Stomach (tissue), 4 donors: Measurements from ENCODE around the gene C2CD4A.

ENCODE experiments used
- EP300 ChIP-seq: sonication (generic); formaldehyde crosslinking; IDR thresholded peaks from one replicate; pipeline ENCODE4 v1.6.1; 2017; ENCODE audit warnings: antibody characterized with exemption
- TF ChIP-seq, protein P1 (sequence below), 7 experiments: fragments of 450-650 bp in 4 of 7; fragments of 200-600 bp in 3 of 7; sonication (generic) in 3 of 7; IDR thresholded peaks; one replicate each; pipeline ENCODE4 v1.5.1; 2016 to 2019; ENCODE audit warnings: antibody characterized with exemption in 7 of 7, control low read depth in 2 of 7, mild to moderate bottlenecking in 1 of 7

DNA sequence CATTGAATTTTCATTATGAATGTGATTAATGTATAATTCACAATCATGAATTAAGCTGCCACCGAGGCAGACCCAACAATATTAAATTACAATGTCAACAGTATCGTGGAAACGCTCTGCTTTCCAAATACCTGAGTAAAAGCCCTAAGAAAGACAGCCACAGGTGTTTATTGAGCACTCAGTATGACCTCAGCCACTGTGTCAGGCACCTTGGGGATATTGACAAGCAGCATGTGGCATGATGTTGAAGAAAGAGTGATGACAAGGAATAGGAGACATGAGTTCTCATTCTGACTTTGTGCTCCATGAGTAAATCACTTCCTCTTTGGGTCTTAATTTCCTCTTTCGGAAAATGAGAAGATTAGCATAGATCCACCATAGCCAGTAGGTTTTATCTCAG lies 12.8 kb downstream of the C2CD4A start:
- TF ChIP-seq, protein P1, sequence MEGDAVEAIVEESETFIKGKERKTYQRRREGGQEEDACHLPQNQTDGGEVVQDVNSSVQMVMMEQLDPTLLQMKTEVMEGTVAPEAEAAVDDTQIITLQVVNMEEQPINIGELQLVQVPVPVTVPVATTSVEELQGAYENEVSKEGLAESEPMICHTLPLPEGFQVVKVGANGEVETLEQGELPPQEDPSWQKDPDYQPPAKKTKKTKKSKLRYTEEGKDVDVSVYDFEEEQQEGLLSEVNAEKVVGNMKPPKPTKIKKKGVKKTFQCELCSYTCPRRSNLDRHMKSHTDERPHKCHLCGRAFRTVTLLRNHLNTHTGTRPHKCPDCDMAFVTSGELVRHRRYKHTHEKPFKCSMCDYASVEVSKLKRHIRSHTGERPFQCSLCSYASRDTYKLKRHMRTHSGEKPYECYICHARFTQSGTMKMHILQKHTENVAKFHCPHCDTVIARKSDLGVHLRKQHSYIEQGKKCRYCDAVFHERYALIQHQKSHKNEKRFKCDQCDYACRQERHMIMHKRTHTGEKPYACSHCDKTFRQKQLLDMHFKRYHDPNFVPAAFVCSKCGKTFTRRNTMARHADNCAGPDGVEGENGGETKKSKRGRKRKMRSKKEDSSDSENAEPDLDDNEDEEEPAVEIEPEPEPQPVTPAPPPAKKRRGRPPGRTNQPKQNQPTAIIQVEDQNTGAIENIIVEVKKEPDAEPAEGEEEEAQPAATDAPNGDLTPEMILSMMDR (IDR thresholded peaks at IDR 0.05), result no peak
- TF ChIP-seq EP300, result no peak
